ENCODE data around the gene ADGRL2.

ADGRL2 gene

DNA sequence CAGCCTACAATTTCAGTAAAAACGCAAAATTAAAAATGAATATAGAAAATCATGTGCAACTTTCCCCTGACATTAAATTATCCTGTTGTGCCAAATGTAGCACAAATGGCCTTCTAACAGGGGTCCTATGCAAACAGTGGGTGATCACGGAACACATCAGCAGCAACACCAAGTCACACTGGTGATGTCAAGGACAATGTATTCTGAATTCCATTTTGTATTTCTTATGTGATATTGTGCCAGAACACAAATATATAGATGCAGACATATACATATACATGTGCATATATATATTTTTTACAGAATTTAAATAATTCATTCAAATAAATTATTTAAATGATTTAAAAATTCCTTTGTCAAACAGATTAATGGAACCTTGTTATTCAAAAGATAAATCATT, 8.6 kb upstream of the ADGRL2 start:
- no peaks in the 10 kb centered on the region for H3K36me3 ChIP-seq (ENCODE audit: control insufficient read depth in 2 of 2, insufficient read depth in 2 of 2, low read length in 2 of 2)
- no peak overlapping the region for H3K27ac ChIP-seq (ENCODE audit: low read length)
- no peaks in the 10 kb centered on the region for H3K9me3 ChIP-seq (ENCODE audit: control insufficient read depth in 2 of 2, low read length in 2 of 2)
- H3K4me3 ChIP-seq (ENCODE audit: low read length in 2 of 2) = no peak overlapping the region
- H3K27me3 ChIP-seq (ENCODE audit: control insufficient read depth in 1 of 2, insufficient read depth in 2 of 2, low read length in 2 of 2) = no peaks in the 10 kb centered on the region
- H3K9ac ChIP-seq (ENCODE audit: low read length in 2 of 2) = no peak overlapping the region
- no peaks in the 10 kb centered on the region for H3K4me1 ChIP-seq (ENCODE audit: control insufficient read depth, insufficient read depth, low read length)

DNA sequence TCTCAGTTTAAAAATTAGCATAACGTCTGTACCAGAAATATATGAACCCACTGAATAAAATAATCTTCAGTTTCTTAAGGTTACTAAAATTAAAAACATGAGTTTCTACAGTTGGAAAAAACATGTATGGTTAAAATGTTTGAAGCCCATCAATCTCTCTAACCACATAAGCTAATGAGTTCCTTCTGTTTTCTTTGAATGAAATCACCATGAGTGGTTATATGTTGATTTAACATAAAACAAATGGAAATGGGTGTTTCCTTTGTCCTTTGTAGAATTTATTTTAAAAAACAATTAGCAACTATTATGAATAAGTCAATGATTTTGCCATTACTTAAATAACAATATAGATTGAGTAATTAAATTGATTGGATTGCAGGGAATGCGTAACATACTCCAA, 3.0 kb upstream of the ADGRL2 start:
- H3K4me3 ChIP-seq (ENCODE audit: low read length in 2 of 2) = no peak overlapping the region
- H3K36me3 ChIP-seq (ENCODE audit: control insufficient read depth in 2 of 2, insufficient read depth in 2 of 2, low read length in 2 of 2) = no peaks in the 10 kb centered on the region
- H3K4me1 ChIP-seq (ENCODE audit: control insufficient read depth, insufficient read depth, low read length) = no peaks in the 10 kb centered on the region
- no peak overlapping the region for H3K9ac ChIP-seq (ENCODE audit: low read length in 2 of 2)
- no peaks in the 10 kb centered on the region for H3K27me3 ChIP-seq (ENCODE audit: control insufficient read depth in 1 of 2, insufficient read depth in 2 of 2, low read length in 2 of 2)
- no peak overlapping the region for H3K27ac ChIP-seq (ENCODE audit: low read length)
- no peaks in the 10 kb centered on the region for H3K9me3 ChIP-seq (ENCODE audit: control insufficient read depth in 2 of 2, low read length in 2 of 2)

DNA sequence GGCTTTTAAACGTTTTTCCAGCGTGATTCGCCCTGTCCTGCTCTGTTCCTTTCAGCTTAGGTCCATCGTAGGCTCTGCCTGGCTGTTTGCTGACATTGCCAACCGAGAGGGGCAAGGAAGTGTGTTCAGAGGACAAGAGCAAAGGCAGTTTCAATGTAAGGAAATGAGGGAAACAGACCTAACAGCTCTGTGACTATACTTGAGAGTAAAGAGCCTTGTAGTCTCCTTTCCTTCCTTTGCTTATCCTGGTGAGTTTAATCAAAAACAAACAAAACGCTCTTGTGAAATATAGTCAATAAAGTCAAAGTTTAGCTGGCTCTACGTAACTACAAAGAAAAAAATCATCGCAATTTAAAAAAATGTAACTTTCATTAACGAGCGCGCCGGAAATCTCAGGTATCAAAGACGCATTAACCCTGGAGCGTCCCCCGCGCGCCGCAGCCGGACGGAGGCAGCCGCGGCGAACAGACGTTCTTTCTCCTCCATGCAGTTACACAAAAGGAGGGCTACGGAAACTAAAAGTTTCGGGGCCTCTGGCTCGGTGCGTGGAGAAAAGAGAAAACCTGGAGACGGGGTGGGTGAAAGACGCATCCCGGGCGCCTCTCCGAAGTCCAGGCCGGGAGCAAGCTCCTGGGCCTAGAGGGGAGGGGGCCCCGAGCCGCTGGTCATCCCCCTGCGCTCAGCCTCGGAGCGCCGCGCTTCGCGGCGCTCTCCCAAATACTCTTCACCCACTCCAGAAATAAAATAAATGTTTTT, 617 bp upstream of the ADGRL2 start:
- H3K4me1 ChIP-seq (ENCODE audit: control insufficient read depth, insufficient read depth, low read length) = no peaks in the 10 kb centered on the region
- H3K9ac ChIP-seq (ENCODE audit: low read length in 2 of 2) = peak overlapping the region; percentile 77 to 88
- H3K36me3 ChIP-seq (ENCODE audit: control insufficient read depth in 2 of 2, insufficient read depth in 2 of 2, low read length in 2 of 2) = no peaks in the 10 kb centered on the region
- H3K9me3 ChIP-seq (ENCODE audit: control insufficient read depth in 2 of 2, low read length in 2 of 2) = no peaks in the 10 kb centered on the region
- no peaks in the 10 kb centered on the region for H3K27me3 ChIP-seq (ENCODE audit: control insufficient read depth in 1 of 2, insufficient read depth in 2 of 2, low read length in 2 of 2)
- H3K4me3 ChIP-seq (ENCODE audit: low read length in 2 of 2) = peak overlapping the region; percentile 86 to 91
- peak overlapping the region; percentile 89 for H3K27ac ChIP-seq (ENCODE audit: low read length)

DNA sequence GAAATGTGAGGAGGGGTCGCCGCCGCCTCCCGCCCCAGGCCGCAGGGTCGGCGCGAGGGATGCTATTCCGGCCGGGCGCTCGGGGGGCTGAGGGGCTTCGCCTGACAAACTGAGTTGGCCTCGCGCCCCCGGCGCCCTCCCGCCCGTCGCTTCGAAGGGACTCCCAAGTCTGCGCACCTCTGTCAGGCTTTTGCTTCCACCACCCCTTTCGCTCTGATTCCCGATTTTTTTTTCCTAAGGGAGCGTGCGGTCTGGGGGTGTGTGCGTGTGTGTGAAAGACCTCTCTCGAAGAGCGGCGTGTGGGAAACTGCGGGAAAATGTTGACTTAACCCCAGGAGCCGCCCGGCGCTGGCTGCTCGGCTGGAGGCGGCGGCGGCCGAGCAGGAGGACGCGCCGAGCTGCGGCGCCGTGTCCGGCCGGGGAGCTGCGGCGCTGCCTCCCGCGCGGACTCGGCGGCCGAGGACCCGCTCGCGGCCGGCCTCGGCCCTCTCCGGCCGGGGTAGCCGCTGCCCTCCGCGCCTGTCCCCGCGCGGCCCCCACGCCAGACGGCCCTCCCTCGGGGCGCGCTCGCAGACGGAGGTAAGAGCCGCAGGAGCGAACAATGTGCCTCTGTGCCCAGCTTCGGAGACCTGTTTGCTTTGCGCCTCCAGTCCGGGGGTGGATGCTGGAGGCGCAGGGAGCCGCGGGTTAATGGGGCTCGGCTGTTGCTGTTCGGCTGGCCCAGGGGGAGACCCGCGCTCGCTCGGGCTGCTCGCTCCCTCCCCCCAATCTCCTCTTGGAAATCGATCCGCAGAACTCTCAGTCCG, 1.1 kb downstream of the ADGRL2 start:
- no peaks in the 10 kb centered on the region for H3K27me3 ChIP-seq (ENCODE audit: control insufficient read depth in 1 of 2, insufficient read depth in 2 of 2, low read length in 2 of 2)
- no peaks in the 10 kb centered on the region for H3K4me1 ChIP-seq (ENCODE audit: control insufficient read depth, insufficient read depth, low read length)

DNA sequence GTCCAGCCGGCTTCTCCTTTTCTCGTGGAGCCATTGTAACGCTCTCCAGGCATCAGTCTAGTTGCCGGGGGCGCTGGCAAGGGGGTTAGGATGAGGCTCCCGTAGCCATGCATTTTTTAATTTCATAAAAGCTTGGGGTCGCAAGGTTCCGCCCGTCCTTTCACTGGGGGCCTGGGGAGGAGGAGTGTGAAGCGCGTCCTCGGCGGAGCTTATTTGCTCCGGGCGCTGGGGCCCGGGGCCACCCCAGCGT, 1.6 kb downstream of the ADGRL2 start:
- Histone ChIP-seq H3K9ac (ENCODE audit: low read length in 2 of 2) (peak overlapping the region; percentile 64 to 73), H3K27me3 (ENCODE audit: control insufficient read depth in 1 of 2, insufficient read depth in 2 of 2, low read length in 2 of 2) (no peaks in the 10 kb centered on the region), H3K9me3 (ENCODE audit: control insufficient read depth in 2 of 2, low read length in 2 of 2) (no peaks in the 10 kb centered on the region), H3K4me3 (ENCODE audit: low read length in 2 of 2) (peak overlapping the region; percentile 86 to 90), H3K27ac (ENCODE audit: low read length) (peak overlapping the region; percentile 76), H3K36me3 (ENCODE audit: control insufficient read depth in 2 of 2, insufficient read depth in 2 of 2, low read length in 2 of 2) (no peaks in the 10 kb centered on the region), H3K4me1 (ENCODE audit: control insufficient read depth, insufficient read depth, low read length) (no peaks in the 10 kb centered on the region)

More for the DNA sequence above, 1.1 kb downstream of the ADGRL2 start:
- peak overlapping the region; percentile 80 to 88 for H3K9ac ChIP-seq (ENCODE audit: low read length in 2 of 2)
- peak overlapping the region; percentile 86 to 90 for H3K4me3 ChIP-seq (ENCODE audit: low read length in 2 of 2)
- peak overlapping the region; percentile 89 for H3K27ac ChIP-seq (ENCODE audit: low read length)
- no peaks in the 10 kb centered on the region for H3K9me3 ChIP-seq (ENCODE audit: control insufficient read depth in 2 of 2, low read length in 2 of 2)
- H3K36me3 ChIP-seq (ENCODE audit: control insufficient read depth in 2 of 2, insufficient read depth in 2 of 2, low read length in 2 of 2) = no peaks in the 10 kb centered on the region

DNA sequence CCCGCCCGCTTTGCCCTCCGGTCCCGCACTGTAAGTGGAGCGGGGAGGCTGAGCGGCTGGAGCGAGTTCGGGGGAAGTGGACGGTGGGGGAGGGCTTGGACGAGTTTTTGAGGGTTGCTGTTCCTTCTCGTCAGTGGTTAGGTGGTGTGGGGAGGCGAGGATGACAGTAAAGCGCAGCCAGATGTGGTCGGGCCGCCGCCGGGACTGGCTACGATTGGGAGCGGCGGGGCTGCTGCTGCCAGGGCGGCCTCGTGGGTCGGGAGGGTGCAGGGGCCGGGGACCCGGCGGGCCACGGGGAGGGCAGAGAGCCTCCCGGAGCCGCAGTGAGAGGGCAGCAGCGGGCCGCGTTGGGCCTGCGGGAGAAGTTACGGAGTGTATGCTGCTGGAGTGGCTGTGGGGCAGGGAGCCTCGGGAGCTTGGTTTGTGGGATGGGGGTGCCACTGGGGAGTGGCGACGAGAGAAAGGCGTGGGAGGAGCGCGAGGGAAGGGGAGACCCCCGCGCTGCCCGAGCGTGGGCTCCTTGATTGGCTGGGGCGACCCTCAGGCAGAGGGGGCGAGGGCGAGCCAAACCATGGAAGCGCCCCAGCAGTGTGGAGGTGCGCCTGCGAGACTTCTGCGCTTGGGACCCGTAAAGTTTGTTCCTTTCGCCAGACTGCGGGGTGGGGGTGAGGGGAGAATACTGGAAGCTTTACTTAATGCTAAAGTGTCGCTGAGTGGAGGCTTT, 2.1 kb downstream of the ADGRL2 start:
- no peaks in the 10 kb centered on the region for H3K27me3 ChIP-seq (ENCODE audit: control insufficient read depth in 1 of 2, insufficient read depth in 2 of 2, low read length in 2 of 2)
- peak overlapping the region; percentile 86 to 90 for H3K4me3 ChIP-seq (ENCODE audit: low read length in 2 of 2)
- no peaks in the 10 kb centered on the region for H3K4me1 ChIP-seq (ENCODE audit: control insufficient read depth, insufficient read depth, low read length)
- H3K27ac ChIP-seq (ENCODE audit: low read length) = peak overlapping the region; percentile 76
- H3K9ac ChIP-seq (ENCODE audit: low read length in 2 of 2) = peak overlapping the region; percentile 64 to 73
- H3K36me3 ChIP-seq (ENCODE audit: control insufficient read depth in 2 of 2, insufficient read depth in 2 of 2, low read length in 2 of 2) = no peaks in the 10 kb centered on the region
- no peaks in the 10 kb centered on the region for H3K9me3 ChIP-seq (ENCODE audit: control insufficient read depth in 2 of 2, low read length in 2 of 2)

DNA sequence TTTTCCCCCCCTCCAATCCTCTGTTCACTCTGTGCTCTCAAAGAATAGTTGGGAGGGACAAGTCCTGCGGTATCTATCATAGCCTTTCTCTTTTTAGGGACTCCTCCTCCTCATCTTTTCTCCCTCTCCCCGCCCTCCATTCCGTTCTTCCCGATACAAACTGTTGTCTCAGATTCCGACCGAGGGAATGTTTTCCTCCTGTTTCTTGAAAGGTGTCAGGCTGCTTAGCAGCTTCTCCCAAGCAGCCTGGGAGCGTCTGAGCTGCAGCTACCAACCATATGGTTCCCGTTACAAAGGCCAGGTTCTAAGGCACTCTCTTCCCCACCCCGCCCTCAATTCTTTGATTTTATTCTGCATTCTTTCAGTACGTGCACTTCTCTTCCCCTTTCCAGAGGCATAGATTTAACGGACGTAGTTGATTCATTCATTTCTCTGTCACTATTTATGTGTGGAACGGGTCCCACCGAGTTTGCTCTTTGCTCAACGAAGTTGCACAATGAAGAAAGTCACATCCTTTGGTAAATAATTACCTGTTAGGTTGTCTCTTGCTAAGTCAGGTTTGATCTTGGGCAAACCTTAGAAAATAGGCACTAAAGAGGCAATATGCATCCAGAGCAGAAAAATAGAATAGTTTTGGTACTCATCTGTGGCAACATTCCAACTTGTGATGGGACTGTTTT, 2.8 kb downstream of the ADGRL2 start:
- peak overlapping the region; percentile 86 to 90 for H3K4me3 ChIP-seq (ENCODE audit: low read length in 2 of 2)
- H3K36me3 ChIP-seq (ENCODE audit: control insufficient read depth in 2 of 2, insufficient read depth in 2 of 2, low read length in 2 of 2) = no peaks in the 10 kb centered on the region
- H3K27me3 ChIP-seq (ENCODE audit: control insufficient read depth in 1 of 2, insufficient read depth in 2 of 2, low read length in 2 of 2) = no peaks in the 10 kb centered on the region
- H3K9me3 ChIP-seq (ENCODE audit: control insufficient read depth in 2 of 2, low read length in 2 of 2) = no peaks in the 10 kb centered on the region
- peak overlapping the region; percentile 64 to 73 for H3K9ac ChIP-seq (ENCODE audit: low read length in 2 of 2)
- H3K4me1 ChIP-seq (ENCODE audit: control insufficient read depth, insufficient read depth, low read length) = no peaks in the 10 kb centered on the region
- peak overlapping the region; percentile 76 for H3K27ac ChIP-seq (ENCODE audit: low read length)

DNA sequence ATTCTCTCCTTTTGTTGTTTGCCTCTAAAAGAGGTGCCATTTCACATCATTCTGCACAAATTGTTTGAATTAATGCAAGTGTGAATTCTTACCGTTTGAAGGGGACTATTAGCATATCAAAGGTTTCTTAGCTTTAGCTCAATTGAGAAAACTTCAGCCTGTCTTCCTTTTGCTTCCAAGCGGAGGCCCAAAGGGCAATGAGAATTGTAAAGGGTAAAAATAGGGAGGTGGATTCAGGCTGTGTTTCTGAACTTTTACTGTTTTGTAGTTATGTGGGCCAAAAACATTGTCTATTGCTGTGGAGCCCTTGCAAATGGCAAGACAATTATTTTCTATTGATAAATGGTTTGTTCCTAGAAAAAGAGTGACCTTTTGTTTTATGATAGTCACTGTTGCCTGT, 3.6 kb downstream of the ADGRL2 start:
- Histone ChIP-seq H3K9ac (ENCODE audit: low read length in 2 of 2) (peak overlapping the region in 1 of 2 donors; percentile 64), H3K27ac (ENCODE audit: low read length) (no peak overlapping the region), H3K36me3 (ENCODE audit: control insufficient read depth in 2 of 2, insufficient read depth in 2 of 2, low read length in 2 of 2) (no peaks in the 10 kb centered on the region), H3K27me3 (ENCODE audit: control insufficient read depth in 1 of 2, insufficient read depth in 2 of 2, low read length in 2 of 2) (no peaks in the 10 kb centered on the region), H3K4me1 (ENCODE audit: control insufficient read depth, insufficient read depth, low read length) (peaks cover 2% of the 10 kb centered on the region), H3K9me3 (ENCODE audit: control insufficient read depth in 2 of 2, low read length in 2 of 2) (no peaks in the 10 kb centered on the region), H3K4me3 (ENCODE audit: low read length in 2 of 2) (peak overlapping the region; percentile 86 to 90)

DNA sequence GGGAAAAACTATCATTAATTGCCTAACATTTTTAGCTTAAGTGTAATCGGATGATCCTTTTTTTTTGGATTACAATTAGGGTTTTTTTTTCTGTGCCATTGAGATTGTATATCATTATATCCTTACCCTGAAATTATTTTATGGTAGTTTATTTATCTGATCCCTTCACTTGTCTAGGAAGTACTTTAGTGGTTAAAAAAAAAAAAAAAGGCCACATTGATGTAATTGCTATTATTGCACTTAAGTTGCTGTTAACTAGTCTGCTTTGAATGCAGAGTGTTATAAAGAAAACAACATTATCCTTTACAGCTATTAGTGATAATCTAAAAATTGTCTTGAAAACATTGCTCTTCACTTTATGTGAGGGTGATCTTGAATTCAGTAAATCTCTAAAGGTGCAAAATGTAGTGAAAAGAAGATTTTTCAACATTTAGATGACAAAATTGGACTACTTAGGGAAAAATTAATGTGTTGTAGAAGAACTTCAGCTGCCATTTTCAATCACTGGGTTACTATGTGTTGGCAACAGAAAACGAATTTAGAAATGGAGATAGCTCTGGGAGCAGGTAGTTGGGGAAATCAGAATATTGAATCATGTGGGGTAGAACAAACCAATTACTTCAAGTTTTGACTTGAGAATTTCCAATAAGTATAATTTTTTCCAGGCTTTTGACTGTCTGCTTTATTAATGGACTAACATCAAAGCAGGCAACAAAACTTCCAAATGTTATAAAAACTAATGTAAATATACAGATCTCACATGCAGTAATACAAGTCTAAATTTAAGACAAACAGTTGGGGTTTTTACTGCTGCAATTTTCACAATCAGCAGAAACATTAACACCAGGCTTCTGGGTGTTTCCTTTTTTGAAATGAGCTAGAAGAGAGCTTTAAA, 5.0 kb downstream of the ADGRL2 start:
- no peak overlapping the region for H3K27ac ChIP-seq (ENCODE audit: low read length)

DNA sequence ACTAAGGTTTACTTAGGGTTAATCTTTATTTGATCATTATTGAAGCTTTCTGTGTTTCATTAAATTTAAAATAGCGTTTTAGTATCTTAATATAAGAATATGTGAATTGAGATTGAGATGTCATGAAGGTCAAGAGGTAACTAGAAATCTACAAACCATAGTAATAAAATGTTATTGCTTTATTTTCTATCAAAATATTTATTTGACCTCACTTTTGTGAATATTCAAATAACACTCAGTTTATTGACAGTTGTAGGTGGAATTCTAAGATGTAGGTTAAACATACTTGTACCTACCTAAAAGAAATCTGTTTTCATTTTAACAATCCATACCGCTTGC, 5.7 kb downstream of the ADGRL2 start:
- no peak overlapping the region for H3K9ac ChIP-seq (ENCODE audit: low read length in 2 of 2)
- H3K27ac ChIP-seq (ENCODE audit: low read length) = no peak overlapping the region
- peaks cover 5% of the 10 kb centered on the region for H3K4me1 ChIP-seq (ENCODE audit: control insufficient read depth, insufficient read depth, low read length)
- H3K27me3 ChIP-seq (ENCODE audit: control insufficient read depth in 1 of 2, insufficient read depth in 2 of 2, low read length in 2 of 2) = no peaks in the 10 kb centered on the region
- H3K4me3 ChIP-seq (ENCODE audit: low read length in 2 of 2) = no peak overlapping the region
- H3K36me3 ChIP-seq (ENCODE audit: control insufficient read depth in 2 of 2, insufficient read depth in 2 of 2, low read length in 2 of 2) = no peaks in the 10 kb centered on the region
- no peaks in the 10 kb centered on the region for H3K9me3 ChIP-seq (ENCODE audit: control insufficient read depth in 2 of 2, low read length in 2 of 2)

More for the DNA sequence above, 5.0 kb downstream of the ADGRL2 start:
- Histone ChIP-seq H3K9ac (ENCODE audit: low read length in 2 of 2) (no peak overlapping the region), H3K27me3 (ENCODE audit: control insufficient read depth in 1 of 2, insufficient read depth in 2 of 2, low read length in 2 of 2) (no peaks in the 10 kb centered on the region), H3K9me3 (ENCODE audit: control insufficient read depth in 2 of 2, low read length in 2 of 2) (no peaks in the 10 kb centered on the region), H3K36me3 (ENCODE audit: control insufficient read depth in 2 of 2, insufficient read depth in 2 of 2, low read length in 2 of 2) (no peaks in the 10 kb centered on the region), H3K4me1 (ENCODE audit: control insufficient read depth, insufficient read depth, low read length) (peaks cover 2% of the 10 kb centered on the region), H3K4me3 (ENCODE audit: low read length in 2 of 2) (no peak overlapping the region)

All from stomach smooth muscle (tissue), 2 donors.